K562 (cell line): ENCODE measurements around the gene COL4A2. TPM values are rescaled to one million over a fixed set of nuclear protein-coding genes. Genes with fewer than 3 reads are reported as not detected.

Experiments used
- ATF4 ChIP-seq: fragments of 450-650 bp; formaldehyde crosslinking; IDR thresholded peaks from 2 replicates; pipeline ENCODE4 v1.4.0; 2022; ENCODE audit warnings: mild to moderate bottlenecking, moderate library complexity
- CLOCK ChIP-seq: fragments of 250-450 bp; sonication (Bioruptor Pico); IDR thresholded peaks from 2 replicates; pipeline ENCODE4 v1.4.0; 2020; ENCODE audit warnings: mild to moderate bottlenecking, moderate library complexity, borderline replicate concordance
- CREB3 ChIP-seq: fragments of 450-650 bp; conservative IDR thresholded peaks from 2 replicates; pipeline ENCODE4 v1.6.1; 2016; ENCODE audit warnings: missing genetic modification characterization, low read depth, mild to moderate bottlenecking, missing compliant biosample characterization, moderate library complexity
- E2F6 ChIP-seq, 2 experiments: IDR thresholded peaks; 2 replicates each; pipeline ENCODE4 v1.6.1; 2011; ENCODE audit warnings: borderline replicate concordance in 1 of 2, control low read depth in 1 of 2, low read depth in 1 of 2, low read length in 1 of 2, mild to moderate bottlenecking in 1 of 2, mixed read lengths in 1 of 2, moderate library complexity in 1 of 2; ENCODE audit not compliant: insufficient read depth in 1 of 2, insufficient read length in 1 of 2, poor library complexity in 1 of 2, severe bottlenecking in 1 of 2; ENCODE audit errors: extremely low read depth in 1 of 2
- GTF2E2 ChIP-seq: fragments of 200-800 bp; sonication (Bioruptor generic); IDR thresholded peaks from 2 replicates; pipeline ENCODE4 v1.6.1; 2016; ENCODE audit warnings: missing genetic modification characterization, missing compliant biosample characterization
- HMGXB4 ChIP-seq: sonication (generic); formaldehyde crosslinking; IDR thresholded peaks from 2 replicates; pipeline ENCODE4 v1.8.1; 2023; ENCODE audit warnings: mild to moderate bottlenecking, missing genetic modification reagents
- NONO ChIP-seq, 2 experiments: fragments of 200-400 bp in 1 of 2; fragments of 450-650 bp in 1 of 2; formaldehyde crosslinking in 1 of 2; IDR thresholded peaks; 2 replicates each; pipeline ENCODE4 v1.6.1; 2017; ENCODE audit warnings: low read depth in 2 of 2, mild to moderate bottlenecking in 2 of 2, moderate library complexity in 2 of 2, low read length in 1 of 2
- PHF8 ChIP-seq: fragments of 200-600 bp; sonication (generic); IDR thresholded peaks from 2 replicates; pipeline ENCODE4 v1.6.1; 2012; ENCODE audit warnings: mixed run types, mild to moderate bottlenecking, inconsistent platforms, low read length, moderate library complexity, borderline replicate concordance
- RCOR1 ChIP-seq, 2 experiments: IDR thresholded peaks; 2 replicates each; pipeline ENCODE4 v1.6.1; 2012; ENCODE audit warnings: low read depth in 2 of 2, low read length in 2 of 2, borderline replicate concordance in 1 of 2, improper control_type of control experiment in 1 of 2
- TBP ChIP-seq: optimal IDR thresholded peaks from 2 replicates; pipeline ENCODE3; 2011; ENCODE audit warnings: low read depth, low read length, improper control_type of control experiment
- ZNF507 ChIP-seq: conservative IDR thresholded peaks from 2 replicates; pipeline ENCODE4 v1.6.1; 2017; ENCODE audit warnings: missing genetic modification characterization, missing compliant biosample characterization
- ZNF696 ChIP-seq: fragments of 250-450 bp; sonication (Bioruptor Pico); conservative IDR thresholded peaks from 2 replicates; pipeline ENCODE4 v1.4.0; 2020; ENCODE audit warnings: mild to moderate bottlenecking, moderate library complexity
- polyA plus RNA-seq, 8 experiments: library from polyadenylated mRNA; depleted of rRNA in 4 of 8; stranded (reverse) in 5 of 8; unstranded in 3 of 8; fragments of >200 nt; fragmentation: Nextera tagmentation in 2 of 8; fragmentation: Illumina TruSeq in 1 of 8; extraction: Ambion mirVana in 2 of 8; extraction: Trizol in 1 of 8; gene quantifications; 2 replicates each; pipeline versions ENCODE4 v1.2.1 to v1.2.3, GENCODE V29; 2011 to 2014; ENCODE audit warnings: inconsistent platforms in 1 of 8, missing spikeins in 1 of 8
- total RNA-seq, 7 experiments: library from RNA; depleted of rRNA in 6 of 7; stranded (reverse); fragments of >200 nt in 6 of 7; fragmentation: Illumina TruSeq in 2 of 7; extraction: Trizol in 2 of 7; gene quantifications; 2 replicates each; pipeline versions ENCODE4 v1.2.1 to v1.2.3, GENCODE V29; 2011 to 2021; ENCODE audit warnings: low replicate concordance in 1 of 7
- TF ChIP-seq, protein P1 (sequence below): sonication (generic); formaldehyde crosslinking; IDR thresholded peaks from 2 replicates; pipeline ENCODE4 v1.8.0; 2022; ENCODE audit warnings: mild to moderate bottlenecking, low read depth, missing genetic modification reagents

Gene COL4A2
- total and polyA plus RNA-seq, 9 of the 15 experiments (the other 6 are each of a cell fraction or from before 2014, with no cell fraction given) = 0.13 to 15.2 (median 8.1) TPM

GRCh38 chr13:110506859-110507566 is 199.9 kb downstream of the COL4A2 start (continued):
- TF ChIP-seq PHF8 (peak; percentile 0; the same call in 1 of the 2 replicates), RCOR1 (IDR thresholded peaks at IDR 0.05; ENCODE audit: borderline replicate concordance in 1 of 2, low read depth in 2 of 2, low read length in 2 of 2) (peak in 1 of 2 experiments; percentile 74; a peak in 3 of 4 replicates), ZNF507 (tag) (no peak), ATF4 (CRISPR knock-in tag) (no peak), CLOCK (CRISPR knock-in tag) (no peak), TBP (no peak), E2F6 (IDR thresholded peaks at IDR 0.05; ENCODE audit: borderline replicate concordance in 1 of 2, extremely low read depth in 1 of 2, insufficient read depth in 1 of 2, insufficient read length in 1 of 2, low read depth in 1 of 2, low read length in 1 of 2, poor library complexity in 1 of 2, severe bottlenecking in 1 of 2) (peak in 1 of 2 experiments; percentile 14), NONO (IDR thresholded peaks at IDR 0.05; ENCODE audit: low read depth in 2 of 2, low read length in 1 of 2) (no peak), GTF2E2 (tag) (no peak), HMGXB4 (no peak), CREB3 (tag) (0 out of 2 replicates have a peak, but pooled peaks have one; percentile 22), ZNF696 (CRISPR knock-in tag) (no peak)
- TF ChIP-seq, protein P1, sequence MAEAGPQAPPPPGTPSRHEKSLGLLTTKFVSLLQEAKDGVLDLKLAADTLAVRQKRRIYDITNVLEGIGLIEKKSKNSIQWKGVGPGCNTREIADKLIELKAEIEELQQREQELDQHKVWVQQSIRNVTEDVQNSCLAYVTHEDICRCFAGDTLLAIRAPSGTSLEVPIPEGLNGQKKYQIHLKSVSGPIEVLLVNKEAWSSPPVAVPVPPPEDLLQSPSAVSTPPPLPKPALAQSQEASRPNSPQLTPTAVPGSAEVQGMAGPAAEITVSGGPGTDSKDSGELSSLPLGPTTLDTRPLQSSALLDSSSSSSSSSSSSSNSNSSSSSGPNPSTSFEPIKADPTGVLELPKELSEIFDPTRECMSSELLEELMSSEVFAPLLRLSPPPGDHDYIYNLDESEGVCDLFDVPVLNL (CRISPR knock-in tag) = no peak
